ENCODE results near the gene CCL16.

- no peak for TF ChIP-seq CTCF (IDR thresholded peaks at IDR 0.05)
- no peak for TF ChIP-seq POLR2A (IDR thresholded peaks at IDR 0.05)
These were observed 17.6 kb downstream of the CCL16 start for GRCh38 chr17:35963663-35964062.
